ENCODE measurements around the gene SPATA31C1.
"Not testable (repeated sequence)": the region's sequence is repeated elsewhere in the genome, so short reads cannot be mapped to it uniquely, and the experiment has no call there.

SPATA31C1 gene

GRCh38 chr9:87934444-87934843 is 16.7 kb downstream of the SPATA31C1 start:
- DNase-seq (ENCODE audit: low read depth in 1 of 2, low spot score in 1 of 2), result not testable (repeated sequence)

GRCh38 chr9:87937352-87937751 is 19.6 kb downstream of the SPATA31C1 start:
- DNase-seq (ENCODE audit: low read depth in 1 of 2, low spot score in 1 of 2), result not testable (repeated sequence)

- DNase-seq (ENCODE audit: low read depth in 1 of 2, low spot score in 1 of 2), result not testable (repeated sequence)
Observed at GRCh38 chr9:87937918-87938317, 20.2 kb downstream of the SPATA31C1 start.

- not testable (repeated sequence) for DNase-seq (ENCODE audit: low read depth in 1 of 2, low spot score in 1 of 2)
Observed at GRCh38 chr9:87938336-87938735, 20.6 kb downstream of the SPATA31C1 start.

- DNase-seq (ENCODE audit: low read depth in 1 of 2, low spot score in 1 of 2), result not testable (repeated sequence)
Observed at GRCh38 chr9:87939096-87939495, 21.3 kb downstream of the SPATA31C1 start.

GRCh38 chr9:87944096-87944495 is 26.3 kb downstream of the SPATA31C1 start:
- DNase-seq (ENCODE audit: low read depth in 1 of 2, low spot score in 1 of 2), result no peak

- DNase-seq (ENCODE audit: low read depth in 1 of 2, low spot score in 1 of 2), result no peak
Observed at GRCh38 chr9:87944682-87945081, 26.9 kb downstream of the SPATA31C1 start.

GRCh38 chr9:87950296-87950695 is 32.5 kb downstream of the SPATA31C1 start:
- no peak for DNase-seq (ENCODE audit: low read depth in 1 of 2, low spot score in 1 of 2)

GRCh38 chr9:87950765-87951488 is 33.2 kb downstream of the SPATA31C1 start:
- no peak for DNase-seq (ENCODE audit: low read depth in 1 of 2, low spot score in 1 of 2)

GRCh38 chr9:87954230-87954629 is 36.5 kb downstream of the SPATA31C1 start:
- DNase-seq (ENCODE audit: low read depth in 1 of 2, low spot score in 1 of 2), result no peak

GRCh38 chr9:87957839-87958238 is 40.1 kb downstream of the SPATA31C1 start:
- DNase-seq (ENCODE audit: low read depth in 1 of 2, low spot score in 1 of 2), result no peak

GRCh38 chr9:87958591-87958990 is 40.8 kb downstream of the SPATA31C1 start:
- no peak for DNase-seq (ENCODE audit: low read depth in 1 of 2, low spot score in 1 of 2)

GRCh38 chr9:87959916-87960581 is 42.3 kb downstream of the SPATA31C1 start:
- no peak for DNase-seq (ENCODE audit: low read depth in 1 of 2, low spot score in 1 of 2)

- no peak for DNase-seq (ENCODE audit: low read depth in 1 of 2, low spot score in 1 of 2)
Observed at GRCh38 chr9:87963770-87964169, 46.0 kb downstream of the SPATA31C1 start.

- DNase-seq (ENCODE audit: low read depth in 1 of 2, low spot score in 1 of 2), result no peak
Observed at GRCh38 chr9:87964826-87965225, 47.1 kb downstream of the SPATA31C1 start.

GRCh38 chr9:87968155-87968554 is 50.4 kb downstream of the SPATA31C1 start:
- no peak for DNase-seq (ENCODE audit: low read depth in 1 of 2, low spot score in 1 of 2)

- DNase-seq (ENCODE audit: low read depth in 1 of 2, low spot score in 1 of 2), result no peak
Observed at GRCh38 chr9:87970602-87971001, 52.8 kb downstream of the SPATA31C1 start.

GRCh38 chr9:87973122-87973521 is 55.4 kb downstream of the SPATA31C1 start:
- no peak for DNase-seq (ENCODE audit: low read depth in 1 of 2, low spot score in 1 of 2)

Data from activated T-helper 1 cell treated with anti-CD3 and anti-CD28 coated beads, Interleukin-2, amount 50 U/mL, for 16 hours (primary cell).